Measurements from ENCODE around the gene ACSM3. TPM values are rescaled to one million over a fixed set of nuclear protein-coding genes. Genes with fewer than 3 reads are reported as not detected.

The ACSM3 gene
- polyA plus RNA-seq, 3 donors from 2014 or later = 4.1 to 5.5 TPM; not detected in 1

GRCh38 chr16:20826039-20826566, 62.3 kb downstream of the ACSM3 start:
- peaks cover 0 to under 1% (median 0%) of the 10 kb centered on the region in 3 donors for H3K27me3 Mint-ChIP-seq (ENCODE audit: low read depth in 3 of 3)
- H3K9me3 Mint-ChIP-seq = no peaks in the 10 kb centered on the region
- no peak overlapping the region for H3K27ac Mint-ChIP-seq
- peaks cover 7 to 10% of the 10 kb centered on the region in 2 donors for H3K4me1 Mint-ChIP-seq
- H3K4me3 Mint-ChIP-seq = no peak overlapping the region
- DNase-seq = no peak
- no peaks in the 10 kb centered on the region for H3K36me3 Mint-ChIP-seq

GRCh38 chr16:20829536-20829935, 65.7 kb downstream of the ACSM3 start:
- Mint-ChIP-seq H3K9me3 (no peaks in the 10 kb centered on the region), H3K27ac (no peak overlapping the region)
- no peak for DNase-seq

DNA sequence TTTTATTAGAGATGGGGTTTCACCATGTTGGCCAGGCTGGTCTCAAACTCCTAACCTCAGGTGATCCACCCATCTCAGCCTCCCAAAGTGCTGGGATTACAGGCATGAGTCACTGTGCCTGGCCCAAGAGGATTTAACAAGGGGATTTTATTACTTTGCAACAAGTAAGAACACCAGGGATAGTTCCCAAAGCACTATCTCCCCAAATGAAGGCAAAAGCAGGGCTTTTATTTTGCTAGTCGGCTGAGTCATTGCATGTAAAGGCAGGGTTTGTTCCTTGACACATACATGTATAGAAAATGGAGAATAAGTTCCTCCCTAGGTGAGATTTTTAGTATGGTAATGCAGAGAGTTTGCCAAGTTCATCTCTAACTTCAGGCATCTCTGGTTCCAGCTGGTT, 66.6 kb downstream of the ACSM3 start:
- Mint-ChIP-seq H3K27ac (no peak overlapping the region), H3K4me1 (no peaks in the 10 kb centered on the region), H3K36me3 (peaks cover 0 to 16% (median 9%) of the 10 kb centered on the region in 3 donors), H3K4me3 (no peak overlapping the region), H3K9me3 (no peaks in the 10 kb centered on the region), H3K27me3 (ENCODE audit: low read depth in 3 of 3) (no peaks in the 10 kb centered on the region)
- DNase-seq = no peak

More at GRCh38 chr16:20829536-20829935, 65.7 kb downstream of the ACSM3 start:
- H3K4me1 Mint-ChIP-seq = no peaks in the 10 kb centered on the region
- H3K4me3 Mint-ChIP-seq = no peak overlapping the region
- no peaks in the 10 kb centered on the region for H3K27me3 Mint-ChIP-seq (ENCODE audit: low read depth in 3 of 3)
- H3K36me3 Mint-ChIP-seq = peaks cover 0 to 7% (median under 1%) of the 10 kb centered on the region in 3 donors

DNA sequence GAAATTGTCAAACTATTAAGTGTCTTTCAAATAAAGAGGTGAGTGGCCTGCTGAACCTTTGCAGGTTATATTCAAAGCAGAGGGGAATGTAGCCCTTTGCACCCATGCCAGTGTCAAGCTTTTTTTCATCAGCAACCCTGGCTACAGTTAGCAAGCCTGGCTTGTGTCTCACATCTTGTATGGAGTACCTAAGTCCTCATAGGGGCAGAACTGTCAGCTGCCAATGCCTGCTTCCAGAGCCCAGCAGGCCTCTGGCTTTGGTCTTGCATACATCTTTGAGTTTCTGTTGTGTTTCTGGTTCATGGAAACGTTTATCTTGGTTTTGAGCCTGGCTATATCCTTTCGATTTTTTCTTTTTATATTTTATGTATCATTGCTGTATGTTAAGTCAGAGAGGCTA, 69.3 kb downstream of the ACSM3 start:
- no peak overlapping the region for H3K4me3 Mint-ChIP-seq
- H3K4me1 Mint-ChIP-seq = no peaks in the 10 kb centered on the region
- H3K9me3 Mint-ChIP-seq = peaks cover 0 to 4% (median 0%) of the 10 kb centered on the region in 6 donors
- peaks cover 0 to 1% (median 0%) of the 10 kb centered on the region in 3 donors for H3K27me3 Mint-ChIP-seq (ENCODE audit: low read depth in 3 of 3)
- DNase-seq = no peak
- H3K36me3 Mint-ChIP-seq = peaks cover 0 to 30% (median 17%) of the 10 kb centered on the region in 3 donors
- no peak overlapping the region for H3K27ac Mint-ChIP-seq

DNA sequence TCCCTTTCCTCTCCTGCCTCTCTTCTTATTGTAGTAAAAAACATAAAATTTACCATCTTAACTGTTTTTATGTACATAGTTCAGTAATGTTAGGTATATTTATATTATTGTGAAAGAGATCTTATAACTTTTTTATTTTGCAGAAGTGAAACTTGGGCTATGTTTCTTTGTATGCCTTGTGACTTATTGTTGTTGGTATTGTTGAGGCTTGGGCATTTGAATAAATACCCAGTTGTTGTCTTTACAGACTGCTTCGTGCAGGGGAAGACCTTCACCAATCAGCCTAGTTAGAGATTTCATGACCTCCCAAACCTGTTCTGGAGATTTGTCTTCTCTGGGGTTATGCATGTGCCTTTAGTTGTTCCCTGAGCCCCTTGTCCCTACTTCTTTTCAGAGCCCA, 74.4 kb downstream of the ACSM3 start:
- H3K4me3 Mint-ChIP-seq = no peak overlapping the region
- H3K27ac Mint-ChIP-seq = no peak overlapping the region
- peaks cover 0 to 4% (median 0%) of the 10 kb centered on the region in 6 donors for H3K9me3 Mint-ChIP-seq
- H3K36me3 Mint-ChIP-seq = peaks cover 0 to 30% (median 17%) of the 10 kb centered on the region in 3 donors
- H3K27me3 Mint-ChIP-seq (ENCODE audit: low read depth in 3 of 3) = peaks cover 0 to 3% (median 0%) of the 10 kb centered on the region in 3 donors
- no peak for DNase-seq
- H3K4me1 Mint-ChIP-seq = no peaks in the 10 kb centered on the region

DNA sequence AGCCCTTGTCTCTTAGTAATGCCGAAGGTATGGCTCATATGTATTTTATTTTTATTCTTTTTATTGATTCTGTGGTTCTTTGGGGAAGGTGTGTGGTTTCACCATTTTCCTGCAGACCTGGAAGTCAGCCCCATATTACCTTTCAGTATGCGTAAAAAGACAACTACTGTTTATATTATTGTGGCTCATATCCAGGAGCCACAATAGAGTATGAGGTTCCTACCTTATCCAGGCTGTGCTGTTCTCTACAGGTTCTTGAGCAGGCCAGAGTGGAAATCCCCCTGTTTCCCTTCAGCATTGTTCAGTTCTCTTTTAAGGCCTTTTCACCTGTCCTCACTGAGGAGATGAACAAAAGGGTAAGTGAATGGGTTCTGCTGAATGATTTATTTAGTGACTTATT, 75.7 kb downstream of the ACSM3 start:
- Mint-ChIP-seq H3K27me3 (ENCODE audit: low read depth in 3 of 3) (peaks cover 0 to 3% (median 0%) of the 10 kb centered on the region in 3 donors), H3K36me3 (peaks cover 0 to 23% (median 17%) of the 10 kb centered on the region in 3 donors), H3K4me3 (no peak overlapping the region), H3K27ac (no peak overlapping the region), H3K4me1 (peaks cover 10 to 11% of the 10 kb centered on the region in 2 donors), H3K9me3 (peaks cover 0 to 4% (median 0%) of the 10 kb centered on the region in 6 donors)
- DNase-seq = no peak

DNA sequence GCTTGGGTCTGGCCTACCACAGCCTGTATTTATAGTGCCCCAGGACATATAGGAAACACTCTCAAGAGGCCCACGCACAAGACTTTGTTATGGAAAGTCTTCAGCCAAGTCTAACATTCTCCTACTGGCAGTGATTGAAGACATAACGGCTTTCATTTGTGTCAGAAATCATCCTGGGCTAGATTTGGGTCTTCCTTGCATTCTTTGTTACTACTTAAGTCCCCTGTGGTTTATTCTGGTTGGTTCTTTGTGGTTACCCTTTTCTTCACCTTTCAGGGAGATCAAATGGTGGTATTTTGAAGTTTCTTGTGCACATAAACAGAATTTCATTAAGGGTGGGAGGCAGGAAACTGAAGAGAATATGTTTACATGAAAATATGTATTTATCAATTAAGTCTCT, 80.2 kb downstream of the ACSM3 start:
- no peaks in the 10 kb centered on the region for H3K9me3 Mint-ChIP-seq
- peaks cover 20 to 22% of the 10 kb centered on the region in 2 donors for H3K4me1 Mint-ChIP-seq
- H3K4me3 Mint-ChIP-seq = peak overlapping the region; percentile 20 to 59 (median 37)
- H3K27ac Mint-ChIP-seq = peak overlapping the region; percentile 49 to 91 (median 80)
- no peaks in the 10 kb centered on the region for H3K36me3 Mint-ChIP-seq
- H3K27me3 Mint-ChIP-seq (ENCODE audit: low read depth in 3 of 3) = peaks cover 0 to 3% (median 0%) of the 10 kb centered on the region in 3 donors
- peak in 2 of 3 donors; percentile 4 to 16 for DNase-seq

GRCh38 chr16:20844588-20844987, 80.8 kb downstream of the ACSM3 start:
- Mint-ChIP-seq H3K4me3 (peak overlapping the region in 3 of 5 donors; percentile 20 to 28 (median 23)), H3K36me3 (no peaks in the 10 kb centered on the region), H3K9me3 (no peaks in the 10 kb centered on the region), H3K27ac (peak overlapping the region; percentile 49 to 91 (median 80)), H3K27me3 (ENCODE audit: low read depth in 3 of 3) (peaks cover 0 to 2% (median 0%) of the 10 kb centered on the region in 3 donors), H3K4me1 (peaks cover 20 to 22% of the 10 kb centered on the region in 2 donors)
- no peak for DNase-seq

DNA sequence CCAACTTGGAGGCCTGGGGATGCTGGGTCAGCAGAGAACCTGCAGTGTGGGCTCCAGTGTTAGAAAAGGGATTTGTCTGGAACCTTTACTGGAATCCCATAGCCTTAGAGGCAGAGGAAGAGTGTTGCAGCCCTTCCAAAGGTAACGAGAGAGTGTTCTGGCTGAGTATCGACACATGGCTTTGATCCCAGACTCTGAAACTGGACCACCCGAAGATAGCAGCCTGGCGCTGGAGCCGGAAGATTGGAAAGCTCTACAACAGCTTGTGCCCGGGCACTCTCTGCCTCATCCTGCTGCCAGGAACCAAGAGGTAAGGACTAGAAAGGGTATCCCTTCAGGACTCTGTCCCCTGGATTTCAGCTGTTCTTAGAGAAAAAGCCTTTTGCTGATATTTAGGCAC, 82.2 kb downstream of the ACSM3 start:
- H3K4me1 Mint-ChIP-seq = peaks cover 22 to 24% of the 10 kb centered on the region in 2 donors
- no peak for DNase-seq
- peaks cover 0 to 2% (median 0%) of the 10 kb centered on the region in 3 donors for H3K27me3 Mint-ChIP-seq (ENCODE audit: low read depth in 3 of 3)
- peak overlapping the region in 1 of 6 donors; percentile 49 for H3K27ac Mint-ChIP-seq
- H3K9me3 Mint-ChIP-seq = no peaks in the 10 kb centered on the region
- no peaks in the 10 kb centered on the region for H3K36me3 Mint-ChIP-seq
- H3K4me3 Mint-ChIP-seq = no peak overlapping the region

GRCh38 chr16:20846551-20846950, 82.7 kb downstream of the ACSM3 start:
- no peak for DNase-seq
- no peaks in the 10 kb centered on the region for H3K9me3 Mint-ChIP-seq
- peaks cover 0 to 2% (median 0%) of the 10 kb centered on the region in 3 donors for H3K27me3 Mint-ChIP-seq (ENCODE audit: low read depth in 3 of 3)
- peaks cover 22 to 24% of the 10 kb centered on the region in 2 donors for H3K4me1 Mint-ChIP-seq
- H3K4me3 Mint-ChIP-seq = no peak overlapping the region
- no peaks in the 10 kb centered on the region for H3K36me3 Mint-ChIP-seq
- H3K27ac Mint-ChIP-seq = peak overlapping the region in 1 of 6 donors; percentile 22

Other genes starting within 250 kb of the ACSM3 start
- not detected for gene ACSM2B, start 187.6 kb upstream of the ACSM3 start, polyA plus RNA-seq
- gene ACSM1, start 66.3 kb upstream of the ACSM3 start, polyA plus RNA-seq = 1 to 10 TPM in 1 of 3 donors, under 1 TPM in 1, not detected in 1; 0.49 to 1.1 TPM
- 10 to 100 TPM; 46.4 to 73.0 (median 48.3) TPM for gene THUMPD1, start 22.2 kb upstream of the ACSM3 start, polyA plus RNA-seq
- 1 to 10 TPM; 2.0 to 4.7 (median 4.2) TPM for gene ERI2, start 42.5 kb downstream of the ACSM3 start, polyA plus RNA-seq
- gene REXO5, start 42.5 kb downstream of the ACSM3 start, polyA plus RNA-seq = 1 to 10 TPM; 1.2 to 1.8 (median 1.7) TPM
- gene DCUN1D3, start 136.3 kb downstream of the ACSM3 start, polyA plus RNA-seq = 1 to 10 TPM in 1 of 3 donors, under 1 TPM in 2; 0.06 to 1.5 (median 0.74) TPM
- gene LYRM1, start 136.8 kb downstream of the ACSM3 start, polyA plus RNA-seq = 10 to 100 TPM; 23.8 to 37.1 (median 36.4) TPM